HG03025 (cell line): Measurements from ENCODE around the gene TEF.
"Not testable (repeated sequence)": the region's sequence is repeated elsewhere in the genome, so short reads cannot be mapped to it uniquely, and the experiment has no call there.

ENCODE experiments used
- ATAC-seq: cut with Tn5 transposase; IDR thresholded peaks from one replicate; pipeline ENCODE4 v1.9.1; 2021; ENCODE audit warnings: mild to moderate bottlenecking, moderate library complexity; ENCODE audit not compliant: unreplicated experiment, low FRiP score

Gene TEF

GRCh38 chr22:41377846-41378245 lies 3.9 kb upstream of the TEF start:
- no peak for ATAC-seq

- no peak for ATAC-seq
Measured at GRCh38 chr22:41380993-41381328, 781 bp upstream of the TEF start.

GRCh38 chr22:41382098-41382578 lies 396 bp downstream of the TEF start:
- ATAC-seq = peak; percentile 30

GRCh38 chr22:41382610-41383009 lies 868 bp downstream of the TEF start:
- no peak for ATAC-seq

- no peak for ATAC-seq
Measured at GRCh38 chr22:41383085-41383484, 1.3 kb downstream of the TEF start.

- no peak for ATAC-seq
Measured at GRCh38 chr22:41384128-41384527, 2.4 kb downstream of the TEF start.

GRCh38 chr22:41387341-41387740 lies 5.6 kb downstream of the TEF start:
- ATAC-seq = no peak

- no peak for ATAC-seq
Measured at GRCh38 chr22:41394012-41394356, 12.2 kb downstream of the TEF start.

- no peak for ATAC-seq
Measured at GRCh38 chr22:41395531-41396240, 13.9 kb downstream of the TEF start.

- no peak for ATAC-seq
Measured at GRCh38 chr22:41397143-41397811, 15.5 kb downstream of the TEF start.

GRCh38 chr22:41398921-41399320 lies 17.2 kb downstream of the TEF start:
- no peak for ATAC-seq

GRCh38 chr22:41401781-41402648 lies 20.3 kb downstream of the TEF start:
- ATAC-seq = no peak

GRCh38 chr22:41402851-41403250 lies 21.1 kb downstream of the TEF start:
- not testable (repeated sequence) for ATAC-seq

GRCh38 chr22:41403532-41404318 lies 22.0 kb downstream of the TEF start:
- no peak for ATAC-seq

GRCh38 chr22:41405588-41405987 lies 23.8 kb downstream of the TEF start:
- ATAC-seq = no peak

GRCh38 chr22:41406410-41406809 lies 24.7 kb downstream of the TEF start:
- no peak for ATAC-seq

GRCh38 chr22:41407433-41407832 lies 25.7 kb downstream of the TEF start:
- no peak for ATAC-seq

- no peak for ATAC-seq
Measured at GRCh38 chr22:41408665-41409064, 26.9 kb downstream of the TEF start.

GRCh38 chr22:41410311-41410751 lies 28.6 kb downstream of the TEF start:
- ATAC-seq = no peak

GRCh38 chr22:41411021-41411851 lies 29.5 kb downstream of the TEF start:
- ATAC-seq = no peak
